Large intestine (tissue), 12 donors: ENCODE measurements around the gene CCDC195. TPM values are rescaled to one million over a fixed set of nuclear protein-coding genes. Genes with fewer than 3 reads are reported as not detected.

Experiments
- DNase-seq, 2 donors: peaks; one replicate each; pipeline versions ENCODE4 v3.0.0 to v3.0.0-alpha.2; 2013
- H3K27ac ChIP-seq: one replicate; pipeline ENCODE4 v1.5.1; 2013; ENCODE audit warnings: low read length
- H3K27me3 ChIP-seq: 2 replicates; pipeline ENCODE4 v1.6.1; 2013; ENCODE audit warnings: low read length; ENCODE audit not compliant: control insufficient read depth, insufficient read depth
- H3K36me3 ChIP-seq: 2 replicates; pipeline ENCODE4 v1.6.1; 2013; ENCODE audit warnings: low read length; ENCODE audit not compliant: control insufficient read depth, insufficient read depth
- H3K4me1 ChIP-seq: one replicate; pipeline ENCODE4 v1.6.1; 2013; ENCODE audit warnings: low read length; ENCODE audit not compliant: control insufficient read depth, insufficient read depth
- H3K4me3 ChIP-seq: one replicate; pipeline ENCODE4 v1.5.1; 2013; ENCODE audit warnings: low read length
- H3K9me3 ChIP-seq: one replicate; pipeline ENCODE4 v1.6.1; 2013; ENCODE audit warnings: mild to moderate bottlenecking, low read depth, low read length, moderate library complexity; ENCODE audit not compliant: control insufficient read depth
- WGBS: methylation state at CpG from one replicate; pipeline ENCODE4 v1.1.5; 2013; ENCODE audit warnings: low lambda C conversion rate; ENCODE audit not compliant: insufficient coverage; 5-methylcytosine and 5-hydroxymethylcytosine counted together
- long read RNA-seq, 11 donors: transcript quantifications; one replicate each; lab custom pipeline, GENCODE V29; 2026
- polyA plus RNA-seq: library from polyadenylated mRNA; unstranded; fragments of 120-200 nt; gene quantifications from one replicate; pipeline ENCODE4 v1.2.1, GENCODE V29; 2013

Gene CCDC195, protein sequence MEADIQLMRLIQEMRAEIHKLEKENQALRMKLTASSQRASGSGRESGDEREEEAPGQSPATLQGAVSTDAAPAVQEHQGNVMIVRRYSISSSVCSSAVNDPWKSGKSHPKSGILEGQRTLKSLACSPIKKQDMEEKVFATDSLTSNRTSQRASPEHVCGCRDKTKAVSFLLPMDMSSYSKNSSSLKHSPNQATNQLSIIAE
- not detected for polyA plus RNA-seq
- long read RNA-seq, donor 1: 0 reads
- long read RNA-seq, donor 2: 0 reads
- long read RNA-seq, donor 3: 0 reads
- long read RNA-seq, donor 4: 0 reads
- long read RNA-seq, donor 5: 0 reads
- long read RNA-seq, donor 6: 0 reads
- long read RNA-seq, donor 7: 0 reads
- long read RNA-seq, donor 8: 0 reads
- long read RNA-seq, donor 9: 0 reads
- long read RNA-seq, donor 10: 0 reads
- long read RNA-seq, donor 11: 0 reads

- H3K4me1 ChIP-seq: no peaks in the 10 kb centered on the region
- H3K27ac ChIP-seq: no peak within 1 kb of the TSS
- no peaks in the 10 kb centered on the region for H3K27me3 ChIP-seq
- WGBS: no CpG with 5 or more reads among the region's 5 CpGs
- no peak for DNase-seq
- no peaks in the 10 kb centered on the region for H3K36me3 ChIP-seq
- H3K4me3 ChIP-seq: no peak within 1 kb of the TSS
- H3K9me3 ChIP-seq: no peaks in the 10 kb centered on the region
Measured at GRCh38 chr2:224716201-224716600, at the start of gene CCDC195. Gene CCDC195, minus strand, starts transcription at chr2:224716365. Its CDS starts 0 bp downstream, at chr2:224716365.

DNA sequence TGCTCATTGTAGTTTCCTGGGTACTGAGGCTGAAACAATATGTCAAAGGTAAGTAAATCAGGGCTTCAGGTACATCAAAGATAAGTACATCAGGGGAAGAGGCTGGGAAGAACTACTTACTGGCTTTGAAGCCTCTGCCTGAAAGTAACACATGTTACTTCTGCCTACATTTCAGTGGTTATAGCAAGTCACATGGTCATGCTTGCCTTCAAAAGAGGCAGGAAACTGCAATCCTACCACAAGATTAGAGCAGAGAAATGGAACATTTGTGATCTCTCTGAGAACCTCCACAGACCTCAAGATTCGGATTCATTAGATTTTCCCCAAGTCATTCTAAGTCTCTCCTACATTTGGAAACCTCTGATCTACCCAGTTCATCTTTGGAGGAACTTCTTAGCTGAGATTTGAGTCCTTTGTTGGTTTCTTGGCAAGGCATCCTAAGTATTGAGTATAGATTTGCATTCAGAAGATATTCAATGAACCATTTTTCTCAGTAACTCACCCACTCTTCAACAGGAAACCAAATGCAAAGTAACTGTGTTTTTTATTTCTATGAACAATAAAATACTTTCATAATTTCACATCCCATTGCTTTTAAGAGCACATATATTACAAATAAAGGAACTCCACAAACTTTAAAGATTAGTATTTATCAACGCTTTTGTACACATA lies 48.5 kb upstream of the CCDC195 start:
- Histone ChIP-seq H3K27ac (no peak overlapping the region), H3K4me3 (no peak overlapping the region), H3K36me3 (no peaks in the 10 kb centered on the region), H3K4me1 (no peaks in the 10 kb centered on the region), H3K27me3 (no peaks in the 10 kb centered on the region), H3K9me3 (no peaks in the 10 kb centered on the region)
- no peak for DNase-seq
- 100% methylated on average over 1 of the region's 2 CpGs for WGBS

DNA sequence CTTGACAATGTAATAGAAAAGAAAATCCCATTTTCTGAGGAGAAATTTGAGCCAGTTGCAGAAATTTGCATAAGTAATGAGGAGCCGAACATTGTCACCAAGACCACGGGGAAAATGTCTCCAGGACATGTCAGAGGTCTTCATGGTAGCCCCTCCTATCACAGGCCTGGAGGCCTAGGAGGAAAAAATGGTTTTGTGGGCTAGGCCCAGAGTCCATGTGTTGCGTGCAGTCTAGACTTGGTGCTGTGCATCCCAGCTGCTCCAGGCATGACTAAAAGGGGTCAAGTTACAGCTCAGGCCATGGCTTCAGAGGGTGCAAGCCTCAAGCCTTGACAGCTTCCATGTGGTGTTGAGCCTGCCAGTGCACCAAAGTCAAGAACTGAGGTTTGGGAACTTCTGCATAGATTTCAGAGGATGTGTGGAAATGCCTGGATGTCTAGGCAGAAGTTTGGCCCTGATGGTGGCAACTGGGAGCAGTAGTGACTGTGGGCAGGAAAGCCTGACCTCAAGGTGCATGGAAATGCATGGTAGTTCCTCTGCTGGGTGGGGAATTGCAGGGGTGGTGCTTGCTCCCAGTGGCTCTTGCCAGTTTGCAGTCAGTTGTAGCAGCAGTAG lies 41.9 kb upstream of the CCDC195 start:
- no peak for DNase-seq
- Histone ChIP-seq H3K4me3 (no peak overlapping the region), H3K4me1 (no peaks in the 10 kb centered on the region), H3K9me3 (peaks cover 8% of the 10 kb centered on the region), H3K27me3 (no peaks in the 10 kb centered on the region), H3K36me3 (no peaks in the 10 kb centered on the region), H3K27ac (no peak overlapping the region)
- no CpG with 5 or more reads among the region's 3 CpGs for WGBS

GRCh38 chr2:224753743-224754540 lies 37.8 kb upstream of the CCDC195 start:
- no peaks in the 10 kb centered on the region for H3K4me1 ChIP-seq
- H3K36me3 ChIP-seq: no peaks in the 10 kb centered on the region
- DNase-seq: no peak
- no peak overlapping the region for H3K27ac ChIP-seq
- no peaks in the 10 kb centered on the region for H3K27me3 ChIP-seq
- H3K9me3 ChIP-seq: peaks cover 8% of the 10 kb centered on the region
- no peak overlapping the region for H3K4me3 ChIP-seq
- WGBS: no CpG with 5 or more reads among the region's 1 CpG

DNA sequence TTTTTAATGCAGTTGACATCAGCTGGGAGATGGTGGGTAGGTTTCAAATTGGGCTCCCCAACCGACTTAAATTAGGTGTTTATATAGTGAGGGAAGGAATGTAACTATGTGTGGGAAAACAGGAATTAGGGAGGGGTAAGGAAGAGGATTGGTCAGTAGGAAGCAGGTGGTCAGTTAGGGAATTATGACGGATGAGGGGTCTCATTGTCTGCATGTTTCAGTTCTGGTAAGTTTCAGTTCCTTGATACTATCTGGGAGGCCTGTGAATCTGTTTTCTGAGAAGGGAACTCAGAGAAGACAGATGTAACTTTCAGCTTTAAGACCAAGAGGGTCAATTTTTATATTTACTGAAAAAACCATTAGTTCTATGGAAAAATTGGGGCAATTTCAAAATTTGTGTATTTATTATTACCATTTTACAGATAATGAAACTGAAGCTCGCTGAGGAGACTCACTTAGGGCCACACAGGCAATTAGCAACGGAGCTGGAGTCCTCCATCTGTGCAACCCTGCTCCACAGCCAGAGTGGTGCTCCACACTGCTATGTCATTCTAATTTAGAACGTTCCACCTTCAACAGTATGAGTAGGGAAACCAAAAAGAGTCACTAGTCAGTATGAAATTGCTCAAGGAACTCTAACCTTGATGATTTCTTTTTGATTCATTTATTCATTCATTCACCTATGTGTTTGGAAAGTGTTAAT lies 36.0 kb upstream of the CCDC195 start:
- H3K9me3 ChIP-seq: no peaks in the 10 kb centered on the region
- 82% methylated on average over 2 of the region's 5 CpGs for WGBS
- H3K27me3 ChIP-seq: no peaks in the 10 kb centered on the region
- H3K4me3 ChIP-seq: no peak overlapping the region
- no peak for DNase-seq
- no peaks in the 10 kb centered on the region for H3K4me1 ChIP-seq
- H3K36me3 ChIP-seq: no peaks in the 10 kb centered on the region
- H3K27ac ChIP-seq: no peak overlapping the region

DNA sequence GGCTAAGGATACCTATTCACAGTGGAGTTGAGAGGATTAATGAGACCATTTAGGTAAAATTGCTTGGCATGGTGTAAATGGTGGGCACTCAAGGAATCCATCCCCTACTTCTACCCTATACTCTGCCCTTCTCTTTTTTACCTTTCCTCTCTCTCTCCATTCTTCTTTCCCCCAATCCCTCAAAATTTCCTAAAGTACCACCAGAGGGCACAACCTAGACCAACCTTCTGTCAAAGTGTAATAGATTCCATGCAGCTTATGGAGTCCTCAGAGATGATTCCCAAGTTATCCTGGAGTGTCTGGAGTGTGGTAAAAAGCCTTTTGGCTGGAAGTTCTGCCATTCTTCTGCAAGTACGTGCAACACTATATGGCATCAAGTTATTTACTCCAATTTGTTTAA lies 33.0 kb upstream of the CCDC195 start:
- no CpG with 5 or more reads among the region's 1 CpG for WGBS
- Histone ChIP-seq H3K9me3 (no peaks in the 10 kb centered on the region), H3K27ac (no peak overlapping the region), H3K4me3 (no peak overlapping the region), H3K4me1 (no peaks in the 10 kb centered on the region), H3K27me3 (peaks cover 2% of the 10 kb centered on the region), H3K36me3 (no peaks in the 10 kb centered on the region)
- no peak for DNase-seq

DNA sequence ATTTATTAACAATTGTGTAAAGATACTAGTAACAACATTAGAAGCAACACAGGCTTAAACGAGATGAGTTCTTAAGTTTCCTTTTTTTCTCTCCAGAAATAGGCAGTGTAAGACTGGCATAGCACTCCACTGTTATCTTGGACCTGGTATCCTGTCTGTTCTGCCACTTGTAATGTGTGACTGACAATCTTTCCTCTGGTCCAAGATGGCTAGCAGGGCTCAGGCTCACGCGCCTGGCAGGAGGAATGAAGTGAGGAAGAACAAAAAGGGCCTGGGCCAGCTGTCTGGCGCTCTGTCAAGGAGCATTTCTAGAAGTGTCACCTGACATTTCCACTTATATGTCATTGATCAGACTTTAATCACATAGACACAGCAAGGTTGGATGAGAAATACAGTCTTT lies 31.6 kb upstream of the CCDC195 start:
- Histone ChIP-seq H3K4me1 (no peaks in the 10 kb centered on the region), H3K27me3 (peaks cover 2% of the 10 kb centered on the region), H3K36me3 (no peaks in the 10 kb centered on the region), H3K4me3 (no peak overlapping the region), H3K27ac (no peak overlapping the region), H3K9me3 (no peaks in the 10 kb centered on the region)
- no peak for DNase-seq
- WGBS: no CpG with 5 or more reads among the region's 4 CpGs

GRCh38 chr2:224736227-224736626 lies 20.1 kb upstream of the CCDC195 start:
- H3K27me3 ChIP-seq: no peaks in the 10 kb centered on the region
- H3K4me1 ChIP-seq: no peaks in the 10 kb centered on the region
- no peaks in the 10 kb centered on the region for H3K36me3 ChIP-seq
- no peak overlapping the region for H3K4me3 ChIP-seq
- DNase-seq: no peak
- no peak overlapping the region for H3K27ac ChIP-seq
- peaks cover 8% of the 10 kb centered on the region for H3K9me3 ChIP-seq
- WGBS: no CpG with 5 or more reads among the region's 1 CpG

DNA sequence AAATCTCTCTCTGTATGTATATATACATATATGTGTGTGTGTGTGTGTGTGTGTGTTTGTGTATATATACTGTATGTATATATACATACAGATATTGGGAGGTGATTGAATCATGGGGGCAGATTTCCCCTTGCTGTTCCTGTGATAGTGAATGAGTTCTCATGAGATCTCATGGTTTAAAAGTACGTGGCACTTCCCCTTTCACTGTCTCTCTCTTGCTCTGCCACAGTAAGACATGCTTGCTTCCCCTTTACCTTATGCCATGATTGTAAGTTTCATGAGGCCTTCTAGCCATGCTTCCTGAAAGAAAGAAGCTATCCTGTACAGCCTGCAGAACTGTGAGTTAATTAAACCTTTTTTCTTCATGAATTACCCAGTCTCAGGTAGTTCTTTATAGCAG lies 18.8 kb upstream of the CCDC195 start:
- DNase-seq: no peak
- Histone ChIP-seq H3K4me3 (no peak overlapping the region), H3K27ac (no peak overlapping the region), H3K27me3 (no peaks in the 10 kb centered on the region), H3K9me3 (peaks cover 8% of the 10 kb centered on the region), H3K36me3 (no peaks in the 10 kb centered on the region), H3K4me1 (no peaks in the 10 kb centered on the region)
- no CpG with 5 or more reads among the region's 1 CpG for WGBS
